Fibroblast of the aortic adventitia (primary cell): ENCODE results near the gene MALAT1. TPM values are rescaled to one million over a fixed set of nuclear protein-coding genes. Genes with fewer than 3 reads are reported as not detected.
A peak's percentile ranks its signal among the peaks of the same experiment; 100 is the strongest.

Experiments
- DNase-seq: peaks from one replicate; pipeline ENCODE4 v3.0.0-alpha.2; 2010; ENCODE audit warnings: low read depth
- H3K4me3 ChIP-seq: 2 replicates; pipeline ENCODE4 v1.5.1; 2011; ENCODE audit warnings: low read depth, mild to moderate bottlenecking, control low read depth, low read length, moderate library complexity
- CTCF ChIP-seq: IDR thresholded peaks from 2 replicates; pipeline ENCODE4 v1.5.1; 2011; ENCODE audit warnings: mild to moderate bottlenecking, low read length, control low read depth, inconsistent platforms; ENCODE audit not compliant: insufficient read depth
- total RNA-seq: library from RNA; depleted of rRNA; stranded (reverse); fragments of >200 nt; gene quantifications from 2 replicates; pipeline ENCODE4 v1.2.3, GENCODE V29; 2012; ENCODE audit warnings: low replicate concordance

Gene MALAT1
- total RNA-seq, 1 donor = 10,787 TPM

GRCh38 chr11:65501186-65501471 lies 2.3 kb downstream of the MALAT1 start:
- peak overlapping the region; percentile 99 for H3K4me3 ChIP-seq
- TF ChIP-seq CTCF = no peak
- no peak for DNase-seq

DNA sequence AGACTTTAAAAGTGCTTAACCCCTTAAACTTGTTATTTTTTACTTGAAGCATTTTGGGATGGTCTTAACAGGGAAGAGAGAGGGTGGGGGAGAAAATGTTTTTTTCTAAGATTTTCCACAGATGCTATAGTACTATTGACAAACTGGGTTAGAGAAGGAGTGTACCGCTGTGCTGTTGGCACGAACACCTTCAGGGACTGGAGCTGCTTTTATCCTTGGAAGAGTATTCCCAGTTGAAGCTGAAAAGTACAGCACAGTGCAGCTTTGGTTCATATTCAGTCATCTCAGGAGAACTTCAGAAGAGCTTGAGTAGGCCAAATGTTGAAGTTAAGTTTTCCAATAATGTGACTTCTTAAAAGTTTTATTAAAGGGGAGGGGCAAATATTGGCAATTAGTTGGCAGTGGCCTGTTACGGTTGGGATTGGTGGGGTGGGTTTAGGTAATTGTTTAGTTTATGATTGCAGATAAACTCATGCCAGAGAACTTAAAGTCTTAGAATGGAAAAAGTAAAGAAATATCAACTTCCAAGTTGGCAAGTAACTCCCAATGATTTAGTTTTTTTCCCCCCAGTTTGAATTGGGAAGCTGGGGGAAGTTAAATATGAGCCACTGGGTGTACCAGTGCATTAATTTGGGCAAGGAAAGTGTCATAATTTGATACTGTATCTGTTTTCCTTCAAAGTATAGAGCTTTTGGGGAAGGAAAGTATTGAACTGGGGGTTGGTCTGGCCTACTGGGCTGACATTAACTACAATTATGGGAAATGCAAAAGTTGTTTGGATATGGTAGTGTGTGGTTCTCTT lies 2.8 kb downstream of the MALAT1 start:
- peak overlapping the region; percentile 99 for H3K4me3 ChIP-seq
- DNase-seq = peak; percentile 76
- TF ChIP-seq CTCF = no peak

DNA sequence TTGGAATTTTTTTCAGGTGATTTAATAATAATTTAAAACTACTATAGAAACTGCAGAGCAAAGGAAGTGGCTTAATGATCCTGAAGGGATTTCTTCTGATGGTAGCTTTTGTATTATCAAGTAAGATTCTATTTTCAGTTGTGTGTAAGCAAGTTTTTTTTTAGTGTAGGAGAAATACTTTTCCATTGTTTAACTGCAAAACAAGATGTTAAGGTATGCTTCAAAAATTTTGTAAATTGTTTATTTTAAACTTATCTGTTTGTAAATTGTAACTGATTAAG lies 3.4 kb downstream of the MALAT1 start:
- H3K4me3 ChIP-seq = peak overlapping the region; percentile 99
- TF ChIP-seq CTCF = no peak
- no peak for DNase-seq

DNA sequence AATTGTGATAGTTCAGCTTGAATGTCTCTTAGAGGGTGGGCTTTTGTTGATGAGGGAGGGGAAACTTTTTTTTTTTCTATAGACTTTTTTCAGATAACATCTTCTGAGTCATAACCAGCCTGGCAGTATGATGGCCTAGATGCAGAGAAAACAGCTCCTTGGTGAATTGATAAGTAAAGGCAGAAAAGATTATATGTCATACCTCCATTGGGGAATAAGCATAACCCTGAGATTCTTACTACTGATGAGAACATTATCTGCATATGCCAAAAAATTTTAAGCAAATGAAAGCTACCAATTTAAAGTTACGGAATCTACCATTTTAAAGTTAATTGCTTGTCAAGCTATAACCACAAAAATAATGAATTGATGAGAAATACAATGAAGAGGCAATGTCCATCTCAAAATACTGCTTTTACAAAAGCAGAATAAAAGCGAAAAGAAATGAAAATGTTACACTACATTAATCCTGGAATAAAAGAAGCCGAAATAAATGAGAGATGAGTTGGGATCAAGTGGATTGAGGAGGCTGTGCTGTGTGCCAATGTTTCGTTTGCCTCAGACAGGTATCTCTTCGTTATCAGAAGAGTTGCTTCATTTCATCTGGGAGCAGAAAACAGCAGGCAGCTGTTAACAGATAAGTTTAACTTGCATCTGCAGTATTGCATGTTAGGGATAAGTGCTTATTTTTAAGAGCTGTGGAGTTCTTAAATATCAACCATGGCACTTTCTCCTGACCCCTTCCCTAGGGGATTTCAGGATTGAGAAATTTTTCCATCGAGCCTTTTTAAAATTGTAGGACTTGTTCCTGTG lies 3.9 kb downstream of the MALAT1 start:
- DNase-seq = peak; percentile 83
- no peak for TF ChIP-seq CTCF
- peak overlapping the region; percentile 99 for H3K4me3 ChIP-seq

DNA sequence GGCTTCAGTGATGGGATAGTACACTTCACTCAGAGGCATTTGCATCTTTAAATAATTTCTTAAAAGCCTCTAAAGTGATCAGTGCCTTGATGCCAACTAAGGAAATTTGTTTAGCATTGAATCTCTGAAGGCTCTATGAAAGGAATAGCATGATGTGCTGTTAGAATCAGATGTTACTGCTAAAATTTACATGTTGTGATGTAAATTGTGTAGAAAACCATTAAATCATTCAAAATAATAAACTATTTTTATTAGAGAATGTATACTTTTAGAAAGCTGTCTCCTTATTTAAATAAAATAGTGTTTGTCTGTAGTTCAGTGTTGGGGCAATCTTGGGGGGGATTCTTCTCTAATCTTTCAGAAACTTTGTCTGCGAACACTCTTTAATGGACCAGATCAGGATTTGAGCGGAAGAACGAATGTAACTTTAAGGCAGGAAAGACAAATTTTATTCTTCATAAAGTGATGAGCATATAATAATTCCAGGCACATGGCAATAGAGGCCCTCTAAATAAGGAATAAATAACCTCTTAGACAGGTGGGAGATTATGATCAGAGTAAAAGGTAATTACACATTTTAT lies 4.6 kb downstream of the MALAT1 start:
- no peak for TF ChIP-seq CTCF
- peak overlapping the region; percentile 99 for H3K4me3 ChIP-seq
- DNase-seq = no peak

DNA sequence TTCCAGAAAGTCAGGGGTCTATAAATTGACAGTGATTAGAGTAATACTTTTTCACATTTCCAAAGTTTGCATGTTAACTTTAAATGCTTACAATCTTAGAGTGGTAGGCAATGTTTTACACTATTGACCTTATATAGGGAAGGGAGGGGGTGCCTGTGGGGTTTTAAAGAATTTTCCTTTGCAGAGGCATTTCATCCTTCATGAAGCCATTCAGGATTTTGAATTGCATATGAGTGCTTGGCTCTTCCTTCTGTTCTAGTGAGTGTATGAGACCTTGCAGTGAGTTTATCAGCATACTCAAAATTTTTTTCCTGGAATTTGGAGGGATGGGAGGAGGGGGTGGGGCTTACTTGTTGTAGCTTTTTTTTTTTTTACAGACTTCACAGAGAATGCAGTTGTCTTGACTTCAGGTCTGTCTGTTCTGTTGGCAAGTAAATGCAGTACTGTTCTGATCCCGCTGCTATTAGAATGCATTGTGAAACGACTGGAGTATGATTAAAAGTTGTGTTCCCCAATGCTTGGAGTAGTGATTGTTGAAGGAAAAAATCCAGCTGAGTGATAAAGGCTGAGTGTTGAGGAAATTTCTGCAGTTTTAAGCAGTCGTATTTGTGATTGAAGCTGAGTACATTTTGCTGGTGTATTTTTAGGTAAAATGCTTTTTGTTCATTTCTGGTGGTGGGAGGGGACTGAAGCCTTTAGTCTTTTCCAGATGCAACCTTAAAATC lies 5.3 kb downstream of the MALAT1 start:
- peak overlapping the region; percentile 99 for H3K4me3 ChIP-seq
- TF ChIP-seq CTCF = no peak
- peak; percentile 84 for DNase-seq
